ENCODE data around the gene BBX.
"Not testable (repeated sequence)": the region's sequence is repeated elsewhere in the genome, so short reads cannot be mapped to it uniquely, and the experiment has no call there.

Gene BBX

GRCh38 chr3:107543666-107544065, 20.9 kb downstream of the BBX start:
- peak; percentile 38 for DNase-seq (ENCODE audit: low read depth)

- DNase-seq (ENCODE audit: low read depth) = no peak
Measured at GRCh38 chr3:107545680-107546120, 22.9 kb downstream of the BBX start.

GRCh38 chr3:107548601-107549000, 25.8 kb downstream of the BBX start:
- no peak for DNase-seq (ENCODE audit: low read depth)

GRCh38 chr3:107555359-107555758, 32.6 kb downstream of the BBX start:
- DNase-seq (ENCODE audit: low read depth) = no peak

- DNase-seq (ENCODE audit: low read depth) = no peak
Measured at GRCh38 chr3:107557743-107558142, 35.0 kb downstream of the BBX start.

GRCh38 chr3:107560166-107560565, 37.4 kb downstream of the BBX start:
- DNase-seq (ENCODE audit: low read depth) = no peak

GRCh38 chr3:107561980-107562379, 39.2 kb downstream of the BBX start:
- peak; percentile 11 for DNase-seq (ENCODE audit: low read depth)

- DNase-seq (ENCODE audit: low read depth) = no peak
Measured at GRCh38 chr3:107562969-107563529, 40.3 kb downstream of the BBX start.

GRCh38 chr3:107565244-107565643, 42.5 kb downstream of the BBX start:
- DNase-seq (ENCODE audit: low read depth) = not testable (repeated sequence)

GRCh38 chr3:107571089-107571488, 48.3 kb downstream of the BBX start:
- DNase-seq (ENCODE audit: low read depth) = not testable (repeated sequence)

- DNase-seq (ENCODE audit: low read depth) = not testable (repeated sequence)
Measured at GRCh38 chr3:107571492-107571891, 48.7 kb downstream of the BBX start.

- peak; percentile 60 for DNase-seq (ENCODE audit: low read depth)
Measured at GRCh38 chr3:107574650-107575049, 51.9 kb downstream of the BBX start.

GRCh38 chr3:107578091-107578490, 55.3 kb downstream of the BBX start:
- DNase-seq (ENCODE audit: low read depth) = no peak

GRCh38 chr3:107578523-107578922, 55.8 kb downstream of the BBX start:
- DNase-seq (ENCODE audit: low read depth) = no peak

- DNase-seq (ENCODE audit: low read depth) = no peak
Measured at GRCh38 chr3:107579371-107579770, 56.6 kb downstream of the BBX start.

GRCh38 chr3:107581230-107581629, 58.5 kb downstream of the BBX start:
- DNase-seq (ENCODE audit: low read depth) = no peak

- DNase-seq (ENCODE audit: low read depth) = no peak
Measured at GRCh38 chr3:107588217-107588616, 65.5 kb downstream of the BBX start.

GRCh38 chr3:107589454-107589853, 66.7 kb downstream of the BBX start:
- DNase-seq (ENCODE audit: low read depth) = no peak

GRCh38 chr3:107590786-107591185, 68.0 kb downstream of the BBX start:
- DNase-seq (ENCODE audit: low read depth) = no peak

- DNase-seq (ENCODE audit: low read depth) = no peak
Measured at GRCh38 chr3:107592073-107592472, 69.3 kb downstream of the BBX start.

- DNase-seq (ENCODE audit: low read depth) = no peak
Measured at GRCh38 chr3:107594870-107595269, 72.1 kb downstream of the BBX start.

GRCh38 chr3:107596639-107597038, 73.9 kb downstream of the BBX start:
- no peak for DNase-seq (ENCODE audit: low read depth)

- DNase-seq (ENCODE audit: low read depth) = no peak
Measured at GRCh38 chr3:107598926-107599771, 76.4 kb downstream of the BBX start.

- DNase-seq (ENCODE audit: low read depth) = no peak
Measured at GRCh38 chr3:107599772-107600145, 77.0 kb downstream of the BBX start.
